HEK293T (cell line): ENCODE data around the gene PLCB2.

Experiments used
- CTCF ChIA-PET: fragments of 350-600 bp; formaldehyde crosslinking; extraction: SDS; loops from one replicate; lab custom pipeline; 2021; ENCODE audit warnings: antibody characterized with exemption, inconsistent platforms; lab: Yijun Ruan, JAX
- POLR2A ChIA-PET: fragments of 350-600 bp; formaldehyde crosslinking; extraction: SDS; loops from one replicate; lab custom pipeline; 2020; ENCODE audit warnings: antibody characterized with exemption, inconsistent platforms; lab: Yijun Ruan, JAX
- DNase-seq: peaks from one replicate; pipeline ENCODE4 v3.0.0; 2012; ENCODE audit warnings: mixed read lengths; ENCODE audit errors: extremely low spot score
- ARNT ChIP-seq: fragments of 450-650 bp; IDR thresholded peaks from 2 replicates; pipeline ENCODE4 v1.6.1; 2017; ENCODE audit warnings: mild to moderate bottlenecking
- BHLHE40 ChIP-seq: fragments of 450-650 bp; IDR thresholded peaks from 2 replicates; pipeline ENCODE4 v1.6.1; 2016; ENCODE audit warnings: mild to moderate bottlenecking, moderate library complexity, borderline replicate concordance
- CTBP1 ChIP-seq: fragments of 450-650 bp; IDR thresholded peaks from 2 replicates; pipeline ENCODE4 v1.6.1; 2016; ENCODE audit warnings: borderline replicate concordance
- ELF4 ChIP-seq: fragments of 450-650 bp; IDR thresholded peaks from 2 replicates; pipeline ENCODE4 v1.6.1; 2017; ENCODE audit warnings: antibody characterized with exemption
- FOXA1 ChIP-seq: fragments of 450-650 bp; IDR thresholded peaks from 2 replicates; pipeline ENCODE4 v1.6.1; 2016; ENCODE audit warnings: mild to moderate bottlenecking
- FOXK2 ChIP-seq: fragments of 450-650 bp; IDR thresholded peaks from 2 replicates; pipeline ENCODE4 v1.6.1; 2016; ENCODE audit warnings: mild to moderate bottlenecking
- FOXM1 ChIP-seq: fragments of 450-650 bp; IDR thresholded peaks from 2 replicates; pipeline ENCODE4 v1.6.1; 2017; ENCODE audit warnings: mild to moderate bottlenecking, borderline replicate concordance
- HDGF ChIP-seq: fragments of 450-650 bp; IDR thresholded peaks from 2 replicates; pipeline ENCODE4 v1.6.1; 2017; ENCODE audit warnings: antibody characterized with exemption, borderline replicate concordance
- L3MBTL2 ChIP-seq: fragments of 450-650 bp; conservative IDR thresholded peaks from 2 replicates; pipeline ENCODE4 v1.6.1; 2016; ENCODE audit warnings: mild to moderate bottlenecking
- LEF1 ChIP-seq: fragments of 450-650 bp; IDR thresholded peaks from 2 replicates; pipeline ENCODE4 v1.6.1; 2017; ENCODE audit warnings: mild to moderate bottlenecking, borderline replicate concordance
- NFRKB ChIP-seq: fragments of 450-650 bp; IDR thresholded peaks from 2 replicates; pipeline ENCODE4 v1.6.1; 2016; ENCODE audit warnings: mild to moderate bottlenecking, moderate library complexity
- PKNOX1 ChIP-seq: fragments of 450-650 bp; IDR thresholded peaks from 2 replicates; pipeline ENCODE4 v1.6.1; 2016
- SP1 ChIP-seq: fragments of 450-650 bp; IDR thresholded peaks from 2 replicates; pipeline ENCODE4 v1.6.1; 2017
- SUZ12 ChIP-seq: fragments of 450-650 bp; IDR thresholded peaks from 2 replicates; pipeline ENCODE4 v1.6.1; 2016; ENCODE audit warnings: mild to moderate bottlenecking
- TARDBP ChIP-seq: fragments of 450-650 bp; IDR thresholded peaks from 2 replicates; pipeline ENCODE4 v1.6.1; 2016
- ZNF384 ChIP-seq: fragments of 450-650 bp; IDR thresholded peaks from 2 replicates; pipeline ENCODE4 v1.6.1; 2016

Gene PLCB2

GRCh38 chr15:40336744-40337122 is 29.0 kb upstream of the PLCB2 start:
- no peak for DNase-seq
- ChIA-PET CTCF (interaction anchor here (0.9 to 4.3 kb wide), 11 partner anchors 10 to 119 kb away, joined by 3 to 37 read pairs (median 4); partner anchors contain the start of gene INAFM2), POLR2A (interaction anchor here (0.9 to 4.5 kb wide), 2 partner anchors 10 to 13 kb away, joined by 3 to 29 read pairs; no protein-coding TSS in a partner anchor)
- no peak for TF ChIP-seq NFRKB
- no peak for TF ChIP-seq L3MBTL2
- no peak for TF ChIP-seq LEF1
- no peak for TF ChIP-seq PKNOX1
- no peak for TF ChIP-seq FOXA1
- TF ChIP-seq BHLHE40, result no peak
- TF ChIP-seq FOXK2, result no peak
- TF ChIP-seq ELF4, result no peak
- TF ChIP-seq TARDBP, result no peak
- TF ChIP-seq ZNF384, result no peak
- no peak for TF ChIP-seq HDGF
- no peak for TF ChIP-seq CTBP1
- no peak for TF ChIP-seq ARNT
- no peak for TF ChIP-seq SP1
- no peak for TF ChIP-seq FOXM1
- no peak for TF ChIP-seq SUZ12

- ChIA-PET CTCF (interaction anchor here (0.6 to 4.3 kb wide), 10 partner anchors 9 to 86 kb away, joined by 3 to 37 read pairs (median 4); partner anchors contain the start of gene INAFM2), POLR2A (interaction anchor here (0.9 to 4.5 kb wide), 2 partner anchors 9 to 14 kb away, joined by 3 to 29 read pairs; no protein-coding TSS in a partner anchor)
- no peak for DNase-seq
- TF ChIP-seq PKNOX1, result no peak
- no peak for TF ChIP-seq NFRKB
- TF ChIP-seq ZNF384, result no peak
- TF ChIP-seq ARNT, result no peak
- no peak for TF ChIP-seq FOXA1
- no peak for TF ChIP-seq CTBP1
- no peak for TF ChIP-seq BHLHE40
Measured at GRCh38 chr15:40335938-40336743, 28.4 kb upstream of the PLCB2 start.

- TF ChIP-seq FOXK2, result no peak
- no peak for TF ChIP-seq CTBP1
- no peak for TF ChIP-seq FOXM1
- no peak for TF ChIP-seq ZNF384
- ChIA-PET CTCF (interaction anchor here (0.6 to 4.3 kb wide), 3 partner anchors 8 to 61 kb away, joined by 3 to 37 read pairs (median 24); partner anchors contain the start of gene INAFM2), POLR2A (interaction anchor here (4.5 kb wide), 1 partner anchor 8 kb away, joined by 29 read pairs; no protein-coding TSS in a partner anchor)
- no peak for DNase-seq
Measured at GRCh38 chr15:40334941-40335795, 27.4 kb upstream of the PLCB2 start.

GRCh38 chr15:40334541-40334940 is 26.8 kb upstream of the PLCB2 start:
- no peak for TF ChIP-seq FOXK2
- no peak for TF ChIP-seq ELF4
- no peak for TF ChIP-seq LEF1
- no peak for TF ChIP-seq SP1
- TF ChIP-seq FOXM1, result no peak
- TF ChIP-seq NFRKB, result no peak
- TF ChIP-seq ZNF384, result no peak
- no peak for TF ChIP-seq TARDBP
- no peak for TF ChIP-seq CTBP1
- no peak for TF ChIP-seq FOXA1
- no peak for TF ChIP-seq HDGF
- no peak for DNase-seq
- POLR2A ChIA-PET, result interaction anchor here (4.5 kb wide), 1 partner anchor 8 kb away, joined by 29 read pairs; no protein-coding TSS in a partner anchor
- CTCF ChIA-PET, result interaction anchor here (1.1 to 4.3 kb wide), 2 partner anchors 11 to 12 kb away, joined by 3 to 24 read pairs; partner anchors contain the start of gene INAFM2

- no peak for TF ChIP-seq FOXM1
- no peak for TF ChIP-seq CTBP1
- POLR2A ChIA-PET, result interaction anchor here (4.5 kb wide), 1 partner anchor 7 kb away, joined by 29 read pairs; no protein-coding TSS in a partner anchor
- CTCF ChIA-PET, result interaction anchor here (1.1 kb wide), 1 partner anchor 11 kb away, joined by 3 read pairs; no protein-coding TSS in a partner anchor
- no peak for DNase-seq
Measured at GRCh38 chr15:40333922-40334492, 26.3 kb upstream of the PLCB2 start.

- POLR2A ChIA-PET, result no interaction called here
- DNase-seq, result no peak
- TF ChIP-seq ARNT, result no peak
- no peak for TF ChIP-seq LEF1
- CTCF ChIA-PET, result interaction anchor here (1.1 kb wide), 1 partner anchor 9 kb away, joined by 3 read pairs; no protein-coding TSS in a partner anchor
Measured at GRCh38 chr15:40332113-40332781, 24.5 kb upstream of the PLCB2 start.
